Raji (cell line): ENCODE results near the gene SNX9.

Experiments
- POLR2A ChIP-seq: IDR thresholded peaks from 2 replicates; pipeline ENCODE4 v1.6.1; 2011; ENCODE audit warnings: low read depth, low read length, control low read depth; ENCODE audit not compliant: insufficient read depth

SNX9 gene

GRCh38 chr6:157822245-157823000, 623 bp upstream of the SNX9 start:
- TF ChIP-seq POLR2A = no peak

DNA sequence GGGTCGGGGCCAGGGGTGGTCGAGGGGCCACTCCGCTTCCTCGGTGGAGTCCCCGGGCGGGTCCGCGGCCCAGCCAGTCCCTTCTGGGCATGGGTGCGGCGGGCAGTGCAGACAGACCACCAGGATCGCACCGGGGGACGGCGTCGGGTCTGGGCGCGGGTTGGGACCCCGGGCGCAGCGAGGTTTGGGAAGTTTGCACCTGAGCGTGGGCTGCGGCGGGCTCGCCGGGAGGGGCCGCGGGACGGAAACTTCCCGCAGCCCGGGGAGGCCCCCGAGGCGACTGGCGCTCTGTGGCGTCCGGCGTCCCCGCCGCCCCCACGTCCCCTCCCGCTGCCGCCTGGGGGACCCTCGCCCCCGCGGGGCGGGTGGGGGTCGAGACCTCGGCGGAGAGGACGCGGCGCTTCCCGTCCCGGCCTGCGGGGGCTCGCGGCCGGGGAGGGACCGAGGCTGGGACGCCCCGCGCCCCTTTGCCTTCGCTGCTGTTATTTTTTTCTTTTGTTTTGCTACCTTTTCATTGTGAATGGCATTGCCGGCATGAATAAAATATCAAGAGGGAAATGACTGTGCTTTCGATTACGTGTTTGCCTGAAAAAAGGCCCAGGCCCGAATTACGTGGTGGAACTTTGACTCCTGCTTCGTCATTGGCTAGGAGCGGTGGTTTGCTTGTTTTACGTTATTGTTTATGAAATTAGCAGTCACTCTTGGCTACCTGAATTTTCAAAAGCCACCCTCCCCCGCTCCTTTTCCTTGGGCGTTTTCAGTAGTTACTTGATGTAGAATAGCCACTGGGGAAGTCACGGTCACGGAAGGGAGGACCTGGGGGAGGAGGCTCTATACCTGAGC, 703 bp downstream of the SNX9 start:
- TF ChIP-seq POLR2A = no peak

- TF ChIP-seq POLR2A = no peak
Measured at GRCh38 chr6:157825243-157825904, 2.3 kb downstream of the SNX9 start.

DNA sequence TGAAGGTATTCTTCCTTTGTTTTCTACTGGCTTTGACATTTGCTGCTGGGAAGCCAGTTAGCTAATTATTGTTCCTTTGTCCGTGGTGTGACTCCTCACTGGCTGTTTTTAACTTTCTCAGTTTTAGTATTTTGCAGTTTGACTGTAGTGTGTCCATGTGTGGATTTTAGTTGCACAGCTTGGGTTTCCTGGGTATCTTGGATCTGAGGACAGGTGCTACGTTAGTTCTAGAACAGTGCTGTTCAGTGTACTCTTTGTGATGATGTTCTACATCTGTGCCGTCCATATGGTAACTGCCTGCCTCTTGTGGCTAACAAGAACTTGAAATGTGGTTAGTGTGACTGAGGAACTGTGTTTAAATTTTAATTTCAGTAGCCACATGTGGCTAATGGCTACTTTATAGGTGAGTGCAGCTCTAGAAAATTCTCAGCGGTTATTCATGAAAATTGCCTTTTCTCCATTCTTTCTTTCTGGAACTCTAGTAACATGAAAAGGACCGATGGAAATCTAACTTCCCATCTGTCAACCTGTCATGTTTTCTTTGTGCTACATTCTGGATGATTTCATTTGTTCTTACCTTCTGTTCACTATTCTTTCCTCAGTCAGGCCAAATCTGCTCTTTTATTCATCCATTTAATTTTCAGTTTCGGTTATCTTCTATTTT, 7.4 kb downstream of the SNX9 start:
- TF ChIP-seq POLR2A = no peak

- TF ChIP-seq POLR2A = no peak
Measured at GRCh38 chr6:157831018-157831369, 7.9 kb downstream of the SNX9 start.

DNA sequence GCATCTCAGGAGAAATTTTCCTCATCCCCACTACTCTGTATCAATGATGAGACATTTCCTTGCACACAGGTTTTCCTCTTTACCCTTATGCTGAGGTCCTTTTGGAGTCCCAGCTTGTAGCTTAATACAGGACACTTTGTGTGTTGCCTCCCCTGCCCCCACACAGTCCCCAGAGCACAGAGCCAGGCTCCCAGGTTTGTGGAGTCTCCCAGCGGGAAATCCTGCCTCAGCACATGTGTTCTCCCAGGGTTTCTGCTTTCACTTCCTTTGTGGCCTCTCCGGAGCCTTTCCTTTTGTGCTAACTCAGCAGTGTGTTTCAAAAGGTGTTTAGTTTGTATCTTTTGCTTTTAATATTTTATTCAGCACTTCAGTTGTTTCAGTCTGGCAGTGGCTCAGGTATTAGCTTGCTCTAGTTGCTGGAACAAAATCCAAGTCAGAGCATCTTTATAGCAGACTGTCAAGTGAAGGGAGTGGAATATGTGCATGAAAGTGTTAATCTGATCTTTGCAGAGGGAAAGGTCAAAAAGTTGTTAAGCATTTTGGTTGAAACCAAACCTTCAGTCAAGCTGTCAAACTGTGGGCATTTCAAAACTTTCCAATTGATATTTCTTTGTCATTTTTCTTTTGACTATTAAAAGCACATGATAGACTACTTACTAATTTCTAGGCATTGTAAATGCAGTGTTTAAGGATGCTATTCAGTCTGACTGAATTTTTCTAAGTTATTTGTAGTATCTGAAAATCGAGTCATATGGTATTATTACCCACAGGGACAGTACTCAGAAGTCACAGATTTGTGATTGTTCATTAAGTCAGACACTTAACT, 8.6 kb downstream of the SNX9 start:
- no peak for TF ChIP-seq POLR2A

GRCh38 chr6:157832250-157832967, 9.4 kb downstream of the SNX9 start:
- no peak for TF ChIP-seq POLR2A

DNA sequence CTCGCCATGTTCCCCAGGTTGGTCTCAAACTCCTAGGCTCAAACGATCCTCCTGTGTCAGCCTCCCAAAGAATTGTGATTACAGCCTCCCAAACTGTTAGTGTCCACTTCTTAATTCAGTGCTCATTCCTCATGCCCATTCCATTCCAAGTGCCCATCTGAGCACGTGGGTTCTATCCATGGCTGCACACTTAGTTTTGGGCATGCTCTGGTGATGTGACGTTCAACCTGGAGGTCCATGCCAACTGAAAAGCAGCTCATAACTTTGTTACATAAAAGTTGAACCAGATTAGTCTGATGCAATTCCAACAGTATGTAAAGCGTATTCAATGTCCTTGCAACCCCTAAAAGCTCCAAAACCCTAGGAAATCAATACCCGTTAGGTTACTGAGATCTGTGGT, 11.5 kb downstream of the SNX9 start:
- TF ChIP-seq POLR2A = no peak

- no peak for TF ChIP-seq POLR2A
Measured at GRCh38 chr6:157838718-157839430, 15.8 kb downstream of the SNX9 start.

GRCh38 chr6:157839606-157840005, 16.6 kb downstream of the SNX9 start:
- no peak for TF ChIP-seq POLR2A

DNA sequence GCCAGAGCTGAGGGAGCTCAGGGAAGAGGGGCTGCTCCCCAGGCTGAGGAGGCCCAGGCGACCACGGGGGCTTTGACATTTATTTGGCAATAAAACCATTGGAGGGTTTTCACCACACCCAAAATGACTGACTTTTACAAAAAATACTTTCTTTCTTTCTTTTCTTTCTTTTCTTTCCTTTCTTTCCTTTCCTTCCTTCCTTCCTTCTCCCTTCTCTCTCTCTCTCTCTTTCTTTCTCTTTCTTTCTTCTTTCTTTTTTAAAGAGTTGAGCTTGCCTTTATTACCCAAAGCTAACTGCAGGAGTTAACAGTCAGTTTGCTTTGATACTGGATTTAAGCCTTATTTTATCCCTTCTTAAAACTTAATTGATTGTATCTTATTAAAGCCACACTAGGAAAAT, 17.2 kb downstream of the SNX9 start:
- no peak for TF ChIP-seq POLR2A

DNA sequence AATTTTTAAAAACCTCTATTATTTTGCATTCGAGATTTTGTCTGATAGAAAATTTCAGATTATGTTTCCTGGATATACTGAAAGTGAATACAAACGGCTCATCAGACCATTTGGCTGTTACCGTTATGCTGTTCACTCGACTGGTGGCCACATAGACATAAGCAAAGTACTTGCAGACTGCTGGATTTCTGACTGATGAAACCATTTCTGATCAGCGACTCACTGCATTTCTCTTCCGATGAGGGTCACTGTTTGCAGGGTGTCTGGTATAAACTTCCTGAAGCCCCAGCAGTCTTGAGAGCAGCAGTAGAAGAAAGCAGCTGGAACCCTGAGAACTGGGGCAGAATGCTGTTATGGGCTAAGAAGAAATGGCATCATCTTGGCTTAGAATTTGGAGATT, 17.7 kb downstream of the SNX9 start:
- TF ChIP-seq POLR2A = no peak

DNA sequence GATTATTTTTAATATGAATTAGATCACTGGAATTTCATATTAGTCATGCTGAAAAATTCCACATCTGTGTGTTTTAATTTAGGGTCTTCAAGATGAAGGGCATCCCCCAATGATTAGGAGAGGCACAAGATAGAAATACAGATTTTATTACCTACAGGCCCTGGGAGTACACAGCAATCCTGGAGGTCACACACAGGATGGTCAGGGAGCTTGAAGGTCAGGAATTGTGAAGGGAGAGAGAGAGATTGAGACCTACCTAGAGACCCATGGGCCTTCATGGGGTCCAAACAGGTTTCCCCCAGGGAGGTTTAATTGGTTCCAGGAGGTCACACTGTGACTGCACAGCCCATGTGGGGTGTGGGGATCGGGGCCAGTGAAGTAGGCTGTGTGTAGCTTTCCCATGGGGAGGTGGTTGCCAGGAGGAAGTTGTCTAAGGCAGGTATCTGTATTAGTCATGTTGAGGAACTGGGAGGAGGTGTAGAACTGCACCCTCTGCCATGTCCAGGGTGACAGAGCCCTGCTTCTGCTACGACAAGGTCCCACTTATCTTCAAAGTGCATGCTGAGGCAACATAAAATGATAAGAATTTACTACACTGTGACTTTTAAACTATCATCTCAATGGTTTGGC, 18.3 kb downstream of the SNX9 start:
- no peak for TF ChIP-seq POLR2A
